ENCODE measurements around the gene ITGB4.

GRCh38 chr17:75731716-75732498, 10.6 kb downstream of the ITGB4 start:
- TF ChIP-seq CTCF (IDR thresholded peaks at IDR 0.05) (no peak), POLR2A (IDR thresholded peaks at IDR 0.05; ENCODE audit: low read depth) (no peak)

All from esophagus muscularis mucosa (tissue), 3 donors.